ENCODE results near the gene CACNG8.

Gene CACNG8

DNA sequence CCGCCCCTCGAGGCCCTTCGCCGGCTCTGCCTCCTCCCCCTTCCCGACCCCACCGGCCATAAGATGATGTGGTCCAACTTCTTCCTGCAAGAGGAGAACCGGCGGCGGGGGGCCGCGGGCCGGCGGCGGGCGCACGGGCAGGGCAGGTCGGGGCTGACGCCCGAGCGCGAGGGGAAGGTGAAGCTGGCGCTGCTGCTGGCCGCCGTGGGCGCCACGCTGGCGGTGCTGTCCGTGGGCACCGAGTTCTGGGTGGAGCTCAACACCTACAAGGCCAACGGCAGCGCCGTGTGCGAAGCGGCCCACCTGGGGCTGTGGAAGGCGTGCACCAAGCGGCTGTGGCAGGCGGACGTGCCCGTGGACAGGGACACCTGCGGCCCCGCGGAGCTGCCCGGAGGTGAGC, 30.1 kb downstream of the CACNG8 start:
- no peak for DNase-seq (ENCODE audit: low read depth)

DNA sequence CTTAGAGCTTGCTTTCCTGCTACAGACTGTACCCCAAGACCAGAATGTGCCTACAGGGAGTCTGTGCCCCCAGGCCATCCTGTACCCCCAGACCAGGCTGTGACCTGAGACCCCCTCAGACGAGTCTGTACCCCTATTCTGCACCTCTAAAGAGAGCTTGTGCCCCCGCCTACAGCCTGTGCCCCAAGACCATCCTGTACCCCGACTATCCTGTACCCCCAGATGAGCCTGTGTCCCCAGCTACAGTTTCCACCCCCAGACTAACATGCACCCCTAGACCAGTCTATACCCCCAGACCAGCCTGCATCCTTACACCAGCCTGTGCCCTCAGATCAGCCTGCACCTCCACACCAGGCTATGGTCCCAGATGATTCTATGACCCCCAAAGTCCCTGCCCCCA, 30.7 kb downstream of the CACNG8 start:
- DNase-seq (ENCODE audit: low read depth) = no peak

DNA sequence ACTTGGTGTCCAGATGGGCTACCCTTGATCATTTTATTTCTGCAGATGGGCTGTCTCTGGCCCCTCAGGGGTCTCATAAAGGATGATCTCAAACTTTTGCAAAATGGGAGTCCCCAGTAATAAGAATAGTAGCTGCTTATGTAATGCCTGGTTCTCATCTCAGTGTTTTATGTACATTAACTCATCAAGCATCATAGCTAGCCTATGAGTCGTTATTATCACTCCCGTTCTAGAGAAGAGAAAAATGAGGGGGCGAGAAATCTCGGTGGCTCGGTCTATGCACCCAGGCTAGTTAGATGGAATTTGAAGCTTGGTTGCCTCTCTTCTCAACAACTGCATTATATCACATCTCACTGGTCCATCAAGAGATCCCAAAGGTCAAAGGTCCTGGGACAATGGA, 32.1 kb downstream of the CACNG8 start:
- DNase-seq (ENCODE audit: low read depth) = no peak

DNA sequence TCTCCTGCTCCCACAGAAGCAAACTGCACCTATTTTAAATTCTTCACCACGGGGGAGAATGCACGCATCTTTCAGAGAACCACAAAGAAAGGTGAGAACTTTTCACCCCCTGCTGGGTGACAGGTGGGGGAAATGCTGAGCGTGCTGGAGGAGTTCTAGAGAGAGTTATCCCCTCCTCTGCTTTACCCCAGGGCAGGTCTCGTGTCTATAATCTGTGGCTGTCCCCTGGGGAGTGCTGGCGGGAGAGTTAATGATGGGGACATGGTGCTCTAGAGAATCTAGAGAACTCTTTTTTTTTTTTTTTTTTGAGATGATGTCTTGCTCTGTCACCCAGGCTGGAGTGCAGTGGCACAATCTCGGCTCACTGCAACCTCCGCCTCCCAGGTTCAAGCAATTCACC, 35.5 kb downstream of the CACNG8 start:
- DNase-seq (ENCODE audit: low read depth) = no peak

DNA sequence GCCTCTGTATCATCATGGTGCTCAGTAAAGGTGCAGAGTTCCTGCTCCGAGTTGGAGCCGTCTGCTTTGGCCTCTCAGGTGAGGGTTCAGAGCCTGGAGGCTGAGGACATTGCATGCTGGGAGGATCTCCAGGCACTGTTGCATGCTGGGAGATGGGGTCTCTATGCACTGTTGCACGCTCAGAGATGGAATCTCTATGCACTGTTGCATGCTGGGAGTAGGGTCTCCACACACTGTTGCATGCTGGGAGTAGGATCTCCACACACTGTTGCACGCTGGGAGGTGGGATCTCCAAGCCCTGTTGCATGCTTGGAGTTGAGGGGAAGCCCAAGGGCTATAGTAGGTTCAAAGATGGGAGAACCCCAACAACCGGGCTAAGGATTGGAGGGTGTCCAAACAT, 37.0 kb downstream of the CACNG8 start:
- no peak for DNase-seq (ENCODE audit: low read depth)

DNA sequence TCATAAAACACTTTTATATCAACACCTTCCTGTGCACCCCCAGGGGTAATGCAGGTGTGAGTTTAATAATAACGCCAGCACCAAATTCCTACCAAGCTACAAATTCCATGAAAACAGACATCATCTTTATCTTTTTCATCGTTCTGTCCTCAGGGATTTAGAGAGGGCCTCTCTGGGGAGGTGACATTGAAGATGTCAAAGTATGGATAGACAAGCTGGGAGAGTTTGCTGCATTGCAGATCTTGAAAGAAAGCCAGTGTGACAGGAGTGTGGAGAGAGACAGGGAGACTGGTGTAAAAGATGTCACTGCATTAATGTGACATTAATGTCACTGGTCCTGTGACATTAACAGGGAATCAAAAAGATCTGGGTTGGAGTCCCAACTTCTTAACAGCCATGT, 38.8 kb downstream of the CACNG8 start:
- no peak for DNase-seq (ENCODE audit: low read depth)

DNA sequence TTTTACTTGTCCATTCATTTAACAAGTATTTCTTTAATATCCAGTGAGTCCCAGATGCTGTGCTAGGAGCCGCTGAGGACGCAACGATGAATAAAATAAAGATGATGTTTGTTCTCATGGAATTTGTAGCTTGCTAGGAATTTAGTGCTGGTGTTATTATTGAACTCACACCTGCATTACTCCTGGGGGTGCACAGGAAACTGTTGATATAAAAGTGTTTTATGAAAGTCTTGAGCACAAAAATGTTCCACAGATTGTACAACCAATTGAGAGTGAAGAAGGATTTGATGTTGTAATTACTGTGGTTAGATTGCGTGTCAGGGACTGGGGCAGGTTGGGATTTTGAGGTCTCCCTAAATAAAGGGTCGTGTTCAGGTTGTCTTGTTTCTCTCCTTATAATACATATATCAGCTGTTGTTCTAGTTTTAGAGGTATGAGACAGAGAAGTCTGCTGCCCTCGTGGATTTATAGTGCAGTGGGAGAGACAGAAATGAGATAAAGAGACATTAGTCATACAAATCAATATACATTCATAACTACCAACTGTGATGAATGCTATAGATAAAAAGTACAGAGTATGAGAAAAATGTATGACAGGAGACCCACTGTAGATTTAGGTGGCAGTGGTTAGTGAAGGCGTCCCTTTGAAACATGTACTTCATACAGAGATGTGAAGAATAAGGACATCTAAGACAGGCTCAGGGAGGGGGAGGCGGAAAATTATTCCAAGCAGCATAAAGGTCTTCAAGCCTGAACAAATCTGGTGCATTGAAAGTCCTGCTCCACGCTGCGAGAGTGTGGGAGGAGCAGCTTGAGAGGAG, 40.0 kb downstream of the CACNG8 start:
- no peak for DNase-seq (ENCODE audit: low read depth)

DNA sequence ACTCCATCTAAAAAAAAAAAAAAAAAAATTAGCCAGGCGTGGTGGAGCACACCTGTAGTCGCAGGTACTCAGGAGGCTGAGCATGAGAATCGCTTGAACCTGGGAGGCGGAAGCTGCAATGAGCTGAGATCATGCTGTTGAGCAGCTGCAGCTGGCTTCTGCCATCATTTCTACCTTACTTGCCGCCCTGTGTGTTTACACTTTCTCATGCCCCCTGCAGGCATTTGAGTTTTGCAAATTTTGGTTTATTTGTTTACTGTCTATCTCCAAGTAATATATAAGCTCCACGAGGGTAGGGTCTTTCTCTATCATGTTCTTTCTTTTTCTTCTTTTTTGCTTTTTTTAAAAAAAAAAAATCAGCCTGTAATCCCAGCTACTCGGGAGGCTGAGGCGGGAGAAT, 46.7 kb downstream of the CACNG8 start:
- no peak for DNase-seq (ENCODE audit: low read depth)

DNA sequence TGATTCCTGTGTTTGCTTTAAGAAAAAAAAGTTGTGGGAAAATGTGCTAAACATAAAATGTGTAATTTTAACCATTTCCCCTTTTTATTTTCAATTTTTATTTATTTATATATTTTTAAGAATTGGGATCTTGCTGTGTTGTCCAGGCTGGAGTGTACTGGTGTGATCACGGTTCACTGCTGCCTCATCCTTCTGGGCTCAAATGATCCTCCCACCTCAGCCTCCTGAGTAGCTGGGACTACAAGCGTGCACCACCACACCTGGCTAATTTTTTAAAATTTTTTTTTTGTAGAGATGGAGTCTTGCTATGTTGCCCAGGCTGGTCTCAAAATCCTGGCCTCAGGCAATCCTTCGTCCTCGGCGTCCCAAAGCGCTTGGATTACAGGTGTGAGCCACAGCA, 47.7 kb downstream of the CACNG8 start:
- DNase-seq (ENCODE audit: low read depth) = no peak

DNA sequence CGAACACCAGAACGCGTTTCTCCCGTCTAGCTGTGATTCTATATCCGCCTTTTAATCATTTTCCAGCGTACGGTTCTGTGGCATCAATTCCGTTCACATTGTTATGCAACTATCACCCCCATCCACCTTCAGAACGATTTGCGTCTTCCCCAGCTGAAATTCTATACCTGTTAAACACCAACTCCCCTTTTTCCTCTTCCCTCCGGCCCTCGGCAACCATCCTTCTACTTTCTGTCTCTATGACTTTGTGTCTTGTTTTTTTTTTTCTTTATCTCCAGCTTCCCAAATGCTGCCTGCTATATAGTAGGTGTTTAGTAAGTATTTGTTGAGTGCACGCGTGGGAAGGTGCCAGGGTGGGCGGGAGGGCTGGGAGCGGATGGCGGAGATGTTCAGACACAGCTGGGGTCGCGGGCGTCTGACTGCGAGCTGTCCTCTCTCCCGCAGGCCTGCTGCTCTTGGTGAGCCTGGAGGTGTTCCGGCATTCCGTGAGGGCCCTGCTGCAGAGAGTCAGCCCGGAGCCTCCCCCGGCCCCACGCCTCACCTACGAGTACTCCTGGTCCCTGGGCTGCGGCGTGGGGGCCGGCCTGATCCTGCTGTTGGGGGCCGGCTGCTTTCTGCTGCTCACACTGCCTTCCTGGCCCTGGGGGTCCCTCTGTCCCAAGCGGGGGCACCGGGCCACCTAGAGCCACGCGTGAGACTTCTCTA, 48.9 kb downstream of the CACNG8 start:
- no peak for DNase-seq (ENCODE audit: low read depth)

DNA sequence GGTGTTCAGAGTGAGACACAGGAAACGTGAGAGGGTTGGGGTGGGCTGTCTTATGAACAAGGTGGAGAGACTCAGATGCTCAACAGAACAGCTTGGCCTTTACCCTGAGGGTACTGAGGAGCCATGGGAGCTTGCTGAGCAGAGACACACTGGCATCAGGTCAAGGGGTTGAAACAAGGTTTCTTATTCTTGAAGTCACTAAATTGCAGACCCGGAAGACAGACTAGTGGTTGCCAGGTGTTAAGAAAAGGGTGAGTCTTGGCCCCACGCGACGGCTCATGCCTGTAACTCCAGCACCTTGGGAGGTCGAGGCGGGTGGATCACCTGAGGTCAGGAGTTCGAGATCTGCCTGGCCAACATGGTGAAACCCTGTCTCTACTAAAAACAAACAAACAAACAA, 51.1 kb downstream of the CACNG8 start:
- DNase-seq (ENCODE audit: low read depth) = no peak

DNA sequence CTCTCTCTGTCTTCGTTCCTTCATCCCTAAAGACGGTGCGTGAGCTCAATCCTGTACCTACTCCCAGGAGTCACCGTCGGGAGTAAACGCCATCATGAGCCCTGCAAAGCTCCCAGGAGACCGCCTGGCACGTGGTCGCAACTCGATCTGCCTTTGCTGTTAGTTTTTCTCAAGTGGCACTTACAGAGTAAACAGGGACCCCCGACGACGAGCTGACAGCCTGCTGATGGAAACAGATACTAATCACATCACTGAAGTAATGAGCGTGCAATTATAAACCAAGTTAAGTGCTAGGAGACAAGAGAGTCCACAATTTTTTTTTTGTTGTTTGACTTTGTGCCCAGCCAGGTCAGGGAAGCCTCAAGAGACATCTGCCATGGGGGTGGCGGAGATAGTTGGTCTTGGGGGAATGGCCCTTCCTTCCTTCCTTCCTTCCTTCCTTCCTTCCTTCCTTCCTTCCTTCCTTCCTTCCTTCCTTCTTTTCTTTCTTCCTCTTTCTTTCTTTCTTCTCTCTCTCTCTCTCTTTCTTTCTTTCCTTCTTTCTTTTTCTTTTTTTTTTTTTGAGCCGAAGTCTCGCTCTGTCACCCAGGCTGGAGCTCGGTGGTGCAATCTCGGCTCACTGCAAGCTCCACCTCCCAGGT, 52.3 kb downstream of the CACNG8 start:
- no peak for DNase-seq (ENCODE audit: low read depth)

DNA sequence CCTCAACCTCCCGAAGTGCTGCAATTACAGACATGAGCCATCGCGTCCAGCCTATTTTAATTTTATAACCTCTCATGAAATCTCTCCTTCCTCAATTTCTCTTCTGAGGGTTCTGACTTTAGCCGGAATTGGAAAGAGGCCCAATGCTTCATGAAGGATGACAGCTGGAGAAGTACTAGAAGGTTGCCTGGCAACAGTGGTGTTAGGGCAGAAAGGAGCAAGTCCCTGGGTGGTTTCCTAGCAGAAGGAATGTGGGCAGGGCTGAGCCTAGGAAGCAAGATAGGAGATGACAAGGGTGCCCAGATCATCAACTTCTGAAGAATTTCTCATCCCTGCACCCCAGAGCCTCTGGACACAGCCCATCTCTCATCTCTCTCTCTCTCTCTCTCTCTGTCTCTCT, 54.5 kb downstream of the CACNG8 start:
- DNase-seq (ENCODE audit: low read depth) = no peak

DNA sequence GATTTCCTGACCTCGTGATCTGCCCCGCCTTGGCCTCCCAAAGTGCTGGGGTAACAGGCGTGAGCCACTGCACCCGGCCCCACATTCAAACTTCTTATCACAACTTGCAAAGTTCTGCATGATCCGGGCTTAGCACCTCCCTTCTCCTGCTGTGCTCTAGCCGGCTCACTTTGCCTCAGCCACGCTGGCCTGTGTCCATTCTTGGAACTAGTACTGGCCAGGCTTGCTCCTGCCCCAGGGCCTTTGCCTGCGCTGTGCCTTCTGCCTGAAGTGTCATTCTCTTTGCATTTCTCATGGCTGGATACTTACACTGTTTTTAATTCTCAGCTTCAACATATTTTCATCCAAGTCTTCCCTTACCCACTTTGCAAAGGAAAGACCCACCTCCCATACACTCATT, 58.6 kb downstream of the CACNG8 start:
- no peak for DNase-seq (ENCODE audit: low read depth)

DNA sequence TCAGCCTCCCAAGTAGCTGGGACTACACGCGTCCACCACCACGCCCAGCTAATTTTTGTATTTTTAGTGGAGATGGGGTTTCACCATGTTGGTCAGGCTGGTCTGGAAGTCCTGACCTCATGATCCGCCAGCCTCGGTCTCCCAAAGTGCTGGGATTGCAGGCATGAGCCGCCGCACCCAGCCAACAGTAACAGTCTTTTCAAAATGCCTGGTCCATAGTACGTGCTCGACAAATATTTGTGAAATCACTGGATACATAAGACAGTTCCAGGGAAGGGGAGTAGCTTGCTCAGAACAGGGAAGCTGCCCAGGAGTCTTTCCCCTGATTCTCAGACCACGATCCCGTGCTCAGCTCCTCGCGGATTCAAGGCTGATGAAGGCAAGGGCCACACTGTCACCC, 59.2 kb downstream of the CACNG8 start:
- no peak for DNase-seq (ENCODE audit: low read depth)

DNA sequence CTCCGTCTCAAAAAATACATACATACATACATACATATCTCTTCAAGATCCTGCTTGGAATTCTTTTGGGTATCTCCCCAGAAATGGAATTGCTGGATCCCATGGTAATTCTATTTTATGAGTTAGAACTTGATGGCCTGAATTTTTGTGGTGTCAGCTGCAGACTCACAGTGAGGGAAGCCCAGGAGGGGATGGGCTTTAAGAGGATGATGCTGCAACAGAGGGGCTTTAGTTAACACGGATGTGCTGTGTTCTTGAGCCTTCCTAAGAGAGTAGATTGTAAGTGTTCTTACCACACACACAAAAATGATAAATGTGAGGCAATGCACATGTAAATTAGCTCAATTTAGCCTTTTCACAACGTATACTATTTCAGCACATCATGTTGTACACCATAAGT, 60.5 kb downstream of the CACNG8 start:
- no peak for DNase-seq (ENCODE audit: low read depth)

DNA sequence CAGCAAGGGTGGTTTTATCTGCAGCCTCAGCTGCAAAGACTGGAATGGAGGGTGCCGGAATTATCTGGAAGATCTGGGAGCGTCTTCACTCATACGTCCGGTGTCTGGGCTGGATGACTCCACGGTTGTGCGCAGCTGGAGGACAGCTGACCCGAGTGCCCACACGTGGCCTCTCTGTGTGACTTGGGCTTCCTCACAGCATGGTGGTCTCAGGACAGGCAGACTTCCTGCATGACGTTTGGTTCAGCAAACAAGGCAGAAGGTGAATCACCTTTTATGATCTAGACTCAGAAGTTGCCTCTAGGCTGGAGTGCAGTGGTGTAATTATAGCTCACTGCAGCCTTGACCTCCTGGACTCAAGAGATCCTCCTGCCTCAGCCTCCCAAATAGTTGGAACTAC, 61.9 kb downstream of the CACNG8 start:
- DNase-seq (ENCODE audit: low read depth) = no peak

DNA sequence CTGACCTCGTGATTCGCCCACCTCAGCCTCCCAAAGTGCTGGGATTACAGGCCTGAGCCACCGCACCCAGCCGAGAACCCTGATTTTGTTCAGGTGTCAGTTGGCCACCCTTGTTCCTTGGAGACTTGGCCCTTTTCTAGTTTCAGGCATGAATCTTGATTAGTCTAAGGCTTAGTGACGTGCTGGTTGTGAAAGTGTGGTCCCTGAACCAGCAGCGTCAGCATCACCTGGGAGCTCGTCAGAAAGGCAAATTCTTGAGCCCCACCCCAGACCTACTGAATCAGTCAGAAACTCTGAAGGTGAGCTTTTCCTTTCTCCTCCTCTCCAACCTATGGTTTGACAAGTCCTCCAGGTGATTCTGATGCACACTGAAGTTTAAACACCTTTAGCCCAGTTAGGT, 63.9 kb downstream of the CACNG8 start:
- DNase-seq (ENCODE audit: low read depth) = no peak

DNA sequence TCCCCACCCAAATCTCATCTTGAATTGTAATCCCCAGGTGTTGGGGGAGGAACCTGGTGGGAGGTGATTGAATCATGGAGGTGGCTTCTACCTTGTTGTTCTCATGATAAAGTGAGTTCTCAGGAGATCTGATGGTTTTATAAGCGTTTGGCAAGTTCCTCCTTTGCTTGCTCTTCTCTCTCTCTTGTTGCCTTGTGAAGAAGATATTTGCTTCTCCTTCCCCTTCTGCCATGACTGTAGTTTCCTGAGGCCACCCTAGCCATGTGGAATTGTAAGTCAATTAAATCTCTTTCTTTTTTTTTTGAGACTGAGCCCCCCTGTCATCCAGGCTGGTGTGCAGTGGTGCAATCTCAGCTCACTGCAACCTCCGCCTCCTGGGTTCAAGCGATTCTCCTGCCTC, 66.6 kb downstream of the CACNG8 start:
- no peak for DNase-seq (ENCODE audit: low read depth)

DNA sequence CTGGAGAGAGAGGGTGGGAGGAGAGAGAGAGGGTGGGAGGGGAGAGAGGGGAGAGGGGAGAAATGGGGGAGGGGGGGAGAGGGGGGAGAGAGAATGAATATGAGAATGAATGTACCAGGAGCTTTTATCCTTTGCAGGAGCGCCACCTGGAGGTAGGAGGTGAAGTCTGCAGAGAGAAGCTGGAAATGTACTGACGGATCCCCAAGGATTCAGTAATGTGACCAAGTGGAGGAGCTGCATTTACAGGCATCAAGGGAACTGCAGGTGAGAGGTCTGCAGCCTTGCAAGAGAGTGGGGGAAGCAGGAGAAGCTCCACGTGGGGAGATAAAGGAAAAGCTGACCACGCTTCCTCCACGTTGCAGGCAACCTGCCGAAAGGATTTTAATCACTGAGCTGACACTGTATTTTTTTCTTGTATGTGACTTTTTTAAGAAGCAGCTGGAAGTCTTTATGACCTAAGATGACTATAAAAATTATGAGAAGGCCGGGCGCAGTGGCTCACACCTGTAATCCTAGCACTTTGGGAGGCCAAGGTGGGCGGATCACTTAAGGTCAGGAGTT, 67.3 kb downstream of the CACNG8 start:
- DNase-seq (ENCODE audit: low read depth) = peak; percentile 27

DNA sequence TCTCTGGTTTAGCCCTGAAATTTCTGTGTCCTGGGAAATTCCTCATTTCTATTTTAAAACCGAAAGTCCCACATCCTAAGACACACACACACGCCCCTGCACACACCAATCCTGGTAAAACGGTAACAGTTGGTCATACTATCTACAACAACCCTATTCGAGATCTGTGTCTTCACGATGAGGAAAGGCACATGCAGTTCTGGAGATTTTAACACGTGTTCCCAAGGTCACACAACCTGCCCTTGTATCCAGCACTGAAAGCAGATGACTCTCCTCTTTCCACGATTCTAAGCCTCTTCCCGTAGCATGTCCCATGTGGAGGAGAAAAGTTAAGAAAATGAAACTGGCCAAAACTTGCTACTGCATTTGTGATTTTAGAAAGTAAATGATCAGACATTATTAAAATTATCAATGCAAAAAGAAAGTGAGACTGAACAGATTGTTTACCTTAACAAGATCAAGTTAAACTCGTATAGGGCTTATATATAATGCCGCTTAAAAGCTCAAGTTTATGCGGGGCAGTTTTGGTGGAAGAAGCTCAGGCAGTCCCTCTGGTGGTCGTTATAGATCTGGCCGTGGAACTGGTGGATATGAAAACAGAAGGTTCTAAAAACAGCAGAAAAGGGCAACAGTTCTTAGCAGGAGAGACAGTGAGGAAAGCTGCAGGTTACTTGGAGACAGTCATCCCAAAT, 68.3 kb downstream of the CACNG8 start:
- DNase-seq (ENCODE audit: low read depth) = no peak

Measured in stimulated activated CD8-positive, alpha-beta memory T cell treated with anti-CD3 and anti-CD28 coated beads, Interleukin-15, amount 100 ng/mL, for 1 hour (primary cell).